Common myeloid progenitor, CD34-positive (primary cell): ENCODE measurements around the gene TNFRSF14.

Source experiments
- CTCF ChIA-PET: fragments of 350-600 bp; sonication (Branson Sonifier 250); formaldehyde crosslinking; loops from one replicate; lab custom pipeline; 2021; ENCODE audit warnings: antibody characterized with exemption; lab: Charles Lee
- POLR2A ChIA-PET: fragments of 350-600 bp; sonication (Branson Sonifier 250); formaldehyde crosslinking; loops from one replicate; lab custom pipeline; 2021; ENCODE audit warnings: antibody characterized with exemption; lab: Charles Lee
- DNase-seq, 3 donors: peaks; one replicate each; pipeline versions ENCODE4 v3.0.0 to v3.0.0-alpha.2; 2013
- H3K27ac ChIP-seq, 2 experiments: 1 replicate in 1 of 2; 2 replicates in 1 of 2; pipeline ENCODE4 v1.7.0; 2013; ENCODE audit warnings: inconsistent platforms in 2 of 2, low read length in 2 of 2, mild to moderate bottlenecking in 2 of 2, low read depth in 1 of 2, moderate library complexity in 1 of 2; ENCODE audit not compliant: severe bottlenecking in 2 of 2, insufficient read depth in 1 of 2, poor library complexity in 1 of 2
- H3K27me3 ChIP-seq, 5 experiments: replicated peaks in 2 of 5; 1 replicate in 3 of 5; 2 replicates in 2 of 5; pipeline versions ENCODE4 v1.6.1 to v1.7.0; 2013; ENCODE audit warnings: low read length in 4 of 5, mild to moderate bottlenecking in 2 of 5, moderate library complexity in 2 of 5, inconsistent platforms in 1 of 5; ENCODE audit not compliant: insufficient read depth in 5 of 5, control insufficient read depth in 4 of 5
- H3K36me3 ChIP-seq, 4 experiments: 1 replicate in 2 of 4; 2 replicates in 2 of 4; pipeline versions ENCODE4 v1.6.1 to v1.7.0; 2013; ENCODE audit warnings: low read length in 3 of 4, control low read depth in 1 of 4, mild to moderate bottlenecking in 1 of 4; ENCODE audit not compliant: control insufficient read depth in 4 of 4, insufficient read depth in 4 of 4
- H3K4me1 ChIP-seq, 4 experiments: 1 replicate in 3 of 4; 2 replicates in 1 of 4; pipeline versions ENCODE4 v1.6.1 to v1.7.1; 2013; ENCODE audit warnings: low read length in 3 of 4, mild to moderate bottlenecking in 3 of 4, control low read depth in 1 of 4, inconsistent platforms in 1 of 4, moderate library complexity in 1 of 4; ENCODE audit not compliant: control insufficient read depth in 4 of 4, insufficient read depth in 4 of 4; ENCODE audit errors: control extremely low read depth in 1 of 4
- H3K4me3 ChIP-seq, 7 experiments: 1 replicate in 4 of 7; 2 replicates in 3 of 7; pipeline versions ENCODE4 v1.5.1 to v1.7.0; 2013; ENCODE audit warnings: mild to moderate bottlenecking in 7 of 7, low read length in 6 of 7, moderate library complexity in 6 of 7, inconsistent platforms in 2 of 7, low read depth in 2 of 7, control low read depth in 1 of 7; ENCODE audit not compliant: insufficient read depth in 4 of 7, control insufficient read depth in 1 of 7; ENCODE audit errors: extremely low read depth in 1 of 7
- H3K9me3 ChIP-seq, 5 experiments: 1 replicate in 4 of 5; 2 replicates in 1 of 5; pipeline versions ENCODE4 v1.6.1 to v1.7.1; 2013; ENCODE audit warnings: low read length in 4 of 5, mild to moderate bottlenecking in 2 of 5, inconsistent platforms in 1 of 5, low read depth in 1 of 5, moderate library complexity in 1 of 5; ENCODE audit not compliant: control insufficient read depth in 4 of 5, insufficient read depth in 2 of 5; ENCODE audit errors: control extremely low read depth in 1 of 5
- WGBS: methylation state at CpG from one replicate; pipeline ENCODE4 v1.1.5; 2013; ENCODE audit not compliant: insufficient coverage; 5-methylcytosine and 5-hydroxymethylcytosine counted together

TNFRSF14 gene

DNA sequence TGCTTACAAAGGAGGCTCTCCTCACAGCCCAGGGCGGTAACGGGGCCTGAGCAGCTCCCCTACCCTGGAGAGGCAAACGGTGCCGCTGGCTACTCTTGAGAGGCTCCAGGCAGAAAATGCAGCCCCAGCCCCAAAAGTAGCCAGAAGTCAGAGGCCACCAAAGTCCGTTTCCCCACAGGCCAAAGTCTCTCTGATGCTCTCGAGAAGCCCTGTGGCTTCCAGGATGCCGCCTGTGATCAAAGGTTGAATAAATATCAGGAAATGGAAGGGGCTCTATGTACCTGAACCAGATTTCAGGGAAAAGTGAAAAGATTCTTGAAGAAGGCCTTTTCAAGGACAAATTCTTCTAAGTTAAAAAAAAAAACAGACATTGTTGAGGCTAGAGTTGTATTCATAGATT, 33.9 kb upstream of the TNFRSF14 start:
- peaks cover 6 to 31% (median 24%) of the 10 kb centered on the region in 4 experiments for H3K4me1 ChIP-seq
- H3K4me3 ChIP-seq, result no peak overlapping the region
- DNase-seq, result no peak
- H3K27ac ChIP-seq, result no peak overlapping the region
- WGBS, result 100% methylated on average over 5 of the region's 7 CpGs
- ChIA-PET CTCF (no interaction called here), POLR2A (no interaction called here)
- peaks cover 0 to 60% (median 36%) of the 10 kb centered on the region in 4 experiments for H3K36me3 ChIP-seq
- peaks cover 0 to 4% (median 0%) of the 10 kb centered on the region in 5 experiments for H3K27me3 ChIP-seq
- no peaks in the 10 kb centered on the region for H3K9me3 ChIP-seq

DNA sequence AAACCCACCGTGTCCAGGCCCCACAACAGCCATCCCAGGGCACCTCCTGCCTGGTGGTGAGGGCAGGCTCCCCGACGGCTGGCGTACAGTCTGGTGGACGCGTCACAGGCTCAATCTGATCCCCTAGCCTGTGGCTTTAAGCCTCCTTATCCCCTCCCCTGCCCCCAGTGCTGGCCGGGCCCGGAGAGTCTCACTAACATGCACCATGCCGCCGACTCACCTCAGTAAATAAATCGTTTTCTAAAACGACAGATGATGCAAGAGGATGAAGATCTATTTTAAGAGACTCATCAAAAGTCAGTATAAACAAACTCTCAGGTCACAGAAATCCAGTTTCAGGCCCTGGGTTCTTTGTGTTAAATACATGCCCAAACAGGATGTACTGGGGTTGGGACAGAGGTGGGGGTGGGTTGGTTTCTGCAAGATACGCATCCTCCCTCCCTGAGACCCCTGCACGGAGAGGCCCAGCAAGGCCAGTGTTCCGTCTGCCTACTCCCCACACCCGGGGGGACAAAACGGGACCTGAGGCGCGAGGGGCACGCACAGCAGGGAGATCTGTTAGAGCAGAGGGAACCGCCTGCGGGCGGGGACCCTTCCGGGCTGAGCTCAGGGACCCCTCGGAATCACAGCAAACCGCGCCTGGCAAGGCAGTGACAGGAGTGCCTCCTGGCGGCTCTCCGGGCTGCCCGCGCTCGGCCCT, 32.8 kb upstream of the TNFRSF14 start:
- DNase-seq, result no peak
- POLR2A ChIA-PET, result interaction anchor here (0.8 kb wide), 1 partner anchor 126 kb away, joined by 3 read pairs; no protein-coding TSS in a partner anchor
- Histone ChIP-seq H3K9me3 (no peaks in the 10 kb centered on the region), H3K4me3 (no peak overlapping the region), H3K27me3 (peaks cover 0 to 14% (median 4%) of the 10 kb centered on the region in 5 experiments), H3K36me3 (peaks cover 0 to 49% (median 25%) of the 10 kb centered on the region in 4 experiments), H3K4me1 (peaks cover 6 to 33% (median 25%) of the 10 kb centered on the region in 4 experiments), H3K27ac (no peak overlapping the region)
- WGBS, result 86% methylated on average over 23 of the region's 32 CpGs
- CTCF ChIA-PET, result no interaction called here

DNA sequence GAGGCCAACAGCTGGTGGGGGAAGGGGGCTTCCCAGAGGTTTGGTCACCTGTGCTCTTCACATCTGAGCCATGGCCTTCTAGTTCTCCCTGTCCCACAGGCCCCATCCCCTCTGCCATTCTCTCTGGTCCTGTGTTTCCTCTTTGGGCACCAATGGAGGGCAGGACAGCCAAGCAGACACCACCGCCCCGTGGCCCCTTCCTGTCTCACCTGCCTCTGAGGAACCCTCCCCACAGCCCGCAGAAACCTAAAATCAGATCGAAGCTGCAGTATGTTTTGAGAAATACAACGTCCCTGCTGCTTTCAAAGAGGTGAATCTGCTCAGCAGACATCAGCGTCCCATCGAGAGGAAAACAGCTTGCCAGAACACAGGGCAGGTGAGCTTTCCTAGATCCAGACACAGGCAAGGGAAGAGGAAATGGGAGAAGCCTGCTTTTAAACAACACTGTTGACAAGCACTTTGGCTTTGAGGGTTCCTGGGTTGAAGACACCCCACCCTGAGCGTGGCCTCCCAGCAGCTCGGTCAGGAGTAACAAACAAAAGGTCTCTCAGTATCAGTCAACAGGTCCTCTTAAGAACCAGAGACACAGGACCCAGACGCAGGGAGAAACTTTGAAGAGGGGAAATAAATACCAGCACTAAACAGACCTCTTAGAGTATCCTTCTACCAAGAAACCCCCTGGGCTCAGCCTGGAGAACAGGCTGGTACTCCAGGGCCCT, 32.1 kb upstream of the TNFRSF14 start:
- peaks cover 6 to 39% (median 30%) of the 10 kb centered on the region in 4 experiments for H3K4me1 ChIP-seq
- H3K27me3 ChIP-seq, result peaks cover 0 to 21% (median 7%) of the 10 kb centered on the region in 5 experiments
- no peak overlapping the region for H3K4me3 ChIP-seq
- WGBS, result 80% methylated on average over 5 of the region's 10 CpGs
- H3K27ac ChIP-seq, result no peak overlapping the region
- CTCF ChIA-PET, result interaction anchor here (1.0 to 3.5 kb wide), 4 partner anchors 8 to 90 kb away, joined by 3 to 23 read pairs (median 4); no protein-coding TSS in a partner anchor
- peaks cover 0 to 41% (median 18%) of the 10 kb centered on the region in 4 experiments for H3K36me3 ChIP-seq
- POLR2A ChIA-PET, result interaction anchor here (0.8 kb wide), 1 partner anchor 126 kb away, joined by 3 read pairs; no protein-coding TSS in a partner anchor
- no peaks in the 10 kb centered on the region for H3K9me3 ChIP-seq
- no peak for DNase-seq

DNA sequence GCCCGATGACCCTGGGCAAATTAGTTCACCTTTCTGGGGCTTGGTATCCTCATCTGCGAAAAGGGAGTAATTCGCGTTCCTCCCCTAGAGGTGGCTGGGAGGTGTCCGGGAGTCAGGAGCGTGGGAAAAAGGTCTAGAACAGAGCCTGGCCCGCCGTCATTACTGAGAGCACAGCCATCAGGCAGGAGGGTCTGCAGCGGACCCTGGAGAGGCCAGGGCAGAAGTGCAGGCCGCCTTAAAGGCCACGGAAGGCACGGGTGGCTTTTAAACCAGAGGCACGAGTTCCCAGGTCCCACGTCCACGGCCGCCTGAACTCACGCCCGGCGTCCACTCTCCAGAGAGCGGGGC, 30.6 kb upstream of the TNFRSF14 start:
- 12% methylated on average over 20 of the region's 20 CpGs for WGBS
- H3K4me3 ChIP-seq, result peak overlapping the region; percentile 54 to 95 (median 81)
- ChIA-PET CTCF (interaction anchor here (1.1 to 3.5 kb wide), 4 partner anchors 14 to 91 kb away, joined by 3 to 23 read pairs (median 6); no protein-coding TSS in a partner anchor), POLR2A (interaction anchor here (1.1 to 1.3 kb wide), 2 partner anchors 9 to 61 kb away, joined by 4 to 5 read pairs; partner anchors contain the start of gene PRXL2B)
- H3K27ac ChIP-seq, result peak overlapping the region; percentile 74 to 82
- peaks cover 0 to 34% (median 10%) of the 10 kb centered on the region in 5 experiments for H3K27me3 ChIP-seq
- H3K9me3 ChIP-seq, result no peaks in the 10 kb centered on the region
- H3K4me1 ChIP-seq, result peaks cover 6 to 51% (median 42%) of the 10 kb centered on the region in 4 experiments
- DNase-seq, result peak in 1 of 3 donors; percentile 26
- H3K36me3 ChIP-seq, result peaks cover 0 to 28% (median 11%) of the 10 kb centered on the region in 4 experiments

DNA sequence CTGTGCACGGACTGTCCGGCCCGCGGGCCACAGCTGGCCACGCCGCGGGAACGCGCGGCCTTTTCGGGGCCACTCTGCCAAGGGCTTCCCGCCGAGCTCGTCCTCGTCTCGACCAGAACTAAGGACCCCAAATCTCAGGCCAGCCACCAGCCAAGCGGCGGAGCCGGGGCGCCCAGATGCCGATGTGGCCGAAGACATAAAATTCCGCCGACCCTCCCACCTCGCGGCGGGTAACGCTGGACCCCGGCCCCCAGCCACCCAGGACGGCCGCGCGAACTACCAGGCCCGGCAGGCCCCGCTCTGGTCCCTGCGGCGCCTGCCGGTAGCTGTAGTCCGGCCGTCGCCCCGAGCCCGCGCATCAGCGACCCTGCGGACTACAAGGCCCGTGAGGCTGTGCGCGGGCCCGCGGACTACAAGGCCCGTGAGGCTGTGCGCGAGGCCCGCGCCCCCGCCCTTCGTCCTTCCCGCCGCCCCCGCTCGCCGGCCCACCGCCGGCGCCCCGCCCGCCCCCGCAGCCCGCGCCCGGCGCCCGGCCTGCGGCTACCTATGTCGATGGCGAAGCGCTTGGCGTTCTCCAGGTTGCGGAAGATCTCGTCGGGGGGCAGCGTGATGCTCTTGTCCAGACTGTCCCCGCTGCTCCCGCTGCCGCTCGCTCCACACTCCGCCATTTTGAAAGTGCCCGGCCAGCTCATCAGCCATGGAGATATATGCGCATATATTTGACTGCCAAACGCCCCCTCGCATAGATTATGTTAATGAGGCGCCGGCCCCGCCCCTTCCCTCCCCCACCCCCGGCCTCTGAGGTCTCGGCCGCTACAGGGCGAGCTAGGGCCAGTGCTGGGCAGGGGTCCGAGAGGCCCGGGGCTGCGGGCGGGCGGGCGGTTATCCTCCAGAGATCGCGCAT, 30.0 kb upstream of the TNFRSF14 start, which contains the start of gene PANK4:
TSS of gene PANK4 (minus strand) at position 677 of the 904 bp plus-strand sequence. CDS start at position 668, 9 bp downstream.
- CTCF ChIA-PET, result interaction anchor here (0.6 to 3.5 kb wide), 7 partner anchors 13 to 317 kb away, joined by 3 to 23 read pairs (median 3); partner anchors contain the start of gene TNFRSF14
- no peaks in the 10 kb centered on the region for H3K9me3 ChIP-seq
- H3K36me3 ChIP-seq, result peaks cover 0 to 22% (median 6%) of the 10 kb centered on the region in 4 experiments
- WGBS, result under 1% methylated on average over 72 of the region's 107 CpGs
- peak; percentile 92 to 95 (median 95) for DNase-seq
- peak within 1 kb of the TSS; percentile 63 to 95 (median 81) for H3K4me3 ChIP-seq
- H3K27ac ChIP-seq, result peak within 1 kb of the TSS; percentile 74 to 82
- peaks cover 6 to 57% (median 48%) of the 10 kb centered on the region in 4 experiments for H3K4me1 ChIP-seq
- POLR2A ChIA-PET, result interaction anchor here (0.6 to 1.3 kb wide), 5 partner anchors 8 to 60 kb away, joined by 3 to 5 read pairs (median 4); partner anchors contain the start of gene PRXL2B
- peaks cover 0 to 41% (median 10%) of the 10 kb centered on the region in 5 experiments for H3K27me3 ChIP-seq
